IMR-90 (cell line): ENCODE measurements around the gene CDK14.

Source experiments
- POLR2A ChIP-seq: IDR thresholded peaks from 2 replicates; pipeline ENCODE4 v1.6.1; 2012; ENCODE audit warnings: mild to moderate bottlenecking, low read depth, low read length
- RFX5 ChIP-seq: IDR thresholded peaks from 2 replicates; pipeline ENCODE4 v1.8.0; 2012; ENCODE audit warnings: low read depth, mild to moderate bottlenecking, low read length, moderate library complexity
- TF ChIP-seq, protein P1 (sequence below): conservative IDR thresholded peaks from 2 replicates; pipeline ENCODE4 v1.5.1; 2012; ENCODE audit warnings: mild to moderate bottlenecking, low read depth, low read length, improper control_type of control experiment

DNA sequence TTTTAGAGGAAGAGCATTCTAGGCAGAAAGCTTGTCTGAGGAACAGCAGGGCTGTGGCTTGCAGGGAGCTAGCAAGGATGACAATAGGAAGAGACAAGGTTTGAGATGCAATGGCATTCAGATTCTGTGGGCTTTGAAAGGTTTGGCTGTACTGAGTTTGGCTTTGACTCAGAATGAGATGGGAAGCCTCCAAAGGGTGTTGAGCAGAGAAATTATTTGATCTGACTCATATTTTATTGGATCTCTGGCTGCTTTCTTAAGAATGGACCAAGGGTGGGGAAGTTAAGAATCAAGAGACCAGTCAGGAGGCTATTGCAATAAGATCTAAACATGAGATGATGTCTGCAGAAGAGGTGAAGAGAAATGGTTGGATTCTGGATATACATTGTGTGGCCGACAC, 273.2 kb downstream of the CDK14 start:
- TF ChIP-seq RFX5 (no peak), POLR2A (no peak)
- TF ChIP-seq, protein P1, sequence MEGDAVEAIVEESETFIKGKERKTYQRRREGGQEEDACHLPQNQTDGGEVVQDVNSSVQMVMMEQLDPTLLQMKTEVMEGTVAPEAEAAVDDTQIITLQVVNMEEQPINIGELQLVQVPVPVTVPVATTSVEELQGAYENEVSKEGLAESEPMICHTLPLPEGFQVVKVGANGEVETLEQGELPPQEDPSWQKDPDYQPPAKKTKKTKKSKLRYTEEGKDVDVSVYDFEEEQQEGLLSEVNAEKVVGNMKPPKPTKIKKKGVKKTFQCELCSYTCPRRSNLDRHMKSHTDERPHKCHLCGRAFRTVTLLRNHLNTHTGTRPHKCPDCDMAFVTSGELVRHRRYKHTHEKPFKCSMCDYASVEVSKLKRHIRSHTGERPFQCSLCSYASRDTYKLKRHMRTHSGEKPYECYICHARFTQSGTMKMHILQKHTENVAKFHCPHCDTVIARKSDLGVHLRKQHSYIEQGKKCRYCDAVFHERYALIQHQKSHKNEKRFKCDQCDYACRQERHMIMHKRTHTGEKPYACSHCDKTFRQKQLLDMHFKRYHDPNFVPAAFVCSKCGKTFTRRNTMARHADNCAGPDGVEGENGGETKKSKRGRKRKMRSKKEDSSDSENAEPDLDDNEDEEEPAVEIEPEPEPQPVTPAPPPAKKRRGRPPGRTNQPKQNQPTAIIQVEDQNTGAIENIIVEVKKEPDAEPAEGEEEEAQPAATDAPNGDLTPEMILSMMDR = no peak
